Testis (tissue), 3 donors: ENCODE results near the gene ADAT3. TPM values are rescaled to one million over a fixed set of nuclear protein-coding genes. Genes with fewer than 3 reads are reported as not detected.
A peak's percentile ranks its signal among the peaks of the same experiment; 100 is the strongest.

Experiments
- DNase-seq: peaks from one replicate; pipeline ENCODE4 v3.0.0-alpha.2; 2019
- H3K27ac ChIP-seq, 2 donors: fragments of 200-600 bp; sonication (generic); one replicate each; pipeline ENCODE4 v1.5.1; 2019
- H3K27me3 ChIP-seq: fragments of 200-600 bp; sonication (generic); one replicate; pipeline ENCODE4 v1.5.1; 2019
- H3K36me3 ChIP-seq: fragments of 200-600 bp; sonication (generic); one replicate; pipeline ENCODE4 v1.5.1; 2017; ENCODE audit warnings: low read depth; ENCODE audit errors: missing control alignments
- H3K4me1 ChIP-seq: fragments of 200-600 bp; sonication (generic); one replicate; pipeline ENCODE4 v1.5.1; 2019
- H3K4me3 ChIP-seq, 2 donors: fragments of 200-600 bp; sonication (generic); one replicate each; pipeline ENCODE4 v1.5.1; 2017 to 2019
- H3K9me3 ChIP-seq: fragments of 200-600 bp; sonication (generic); one replicate; pipeline ENCODE4 v1.5.1; 2017
- POLR2A ChIP-seq: fragments of 450-650 bp; IDR thresholded peaks from one replicate; pipeline ENCODE4 v1.6.1; 2017; ENCODE audit warnings: antibody characterized with exemption, mild to moderate bottlenecking, moderate library complexity
- WGBS, 2 donors: methylation state at CpG; one replicate each; pipeline ENCODE4 v1.1.5; 2018; 5-methylcytosine and 5-hydroxymethylcytosine counted together
- intact Hi-C: fragments of 100-400 bp; cut with DNase I; formaldehyde crosslinking; loops from one replicate; pipeline ENCODE4 v1.15.1; 2023; ENCODE audit warnings: low total_unique reads
- polyA plus RNA-seq: library from polyadenylated mRNA; stranded (reverse); fragments of 350-450 nt; fragmentation: Illumina TruSeq; extraction: RNeasy Lipid Tissue Mini Kit (QIAGEN cat#74804); gene quantifications from one replicate; pipeline ENCODE4 v1.2.3, GENCODE V29; 2014; ENCODE audit warnings: low read depth, low replicate concordance; ENCODE audit not compliant: insufficient read depth
- total RNA-seq, 2 donors: library from RNA; depleted of rRNA; stranded (reverse); fragments of >200 nt; gene quantifications; one replicate each; pipeline ENCODE4 v1.2.3, GENCODE V29; 2016
- TF ChIP-seq, protein P1 (sequence below), 3 experiments: fragments of 450-650 bp in 2 of 3; fragments of 200-600 bp in 1 of 3; sonication (generic) in 1 of 3; IDR thresholded peaks; one replicate each; pipeline ENCODE4 v1.5.1; 2016 to 2019; ENCODE audit warnings: antibody characterized with exemption in 3 of 3, mild to moderate bottlenecking in 2 of 3, moderate library complexity in 1 of 3

Gene ADAT3
- total and polyA plus RNA-seq, 3 donors from 2014 or later: 1.1 to 16.7 (median 10.6) TPM

DNA sequence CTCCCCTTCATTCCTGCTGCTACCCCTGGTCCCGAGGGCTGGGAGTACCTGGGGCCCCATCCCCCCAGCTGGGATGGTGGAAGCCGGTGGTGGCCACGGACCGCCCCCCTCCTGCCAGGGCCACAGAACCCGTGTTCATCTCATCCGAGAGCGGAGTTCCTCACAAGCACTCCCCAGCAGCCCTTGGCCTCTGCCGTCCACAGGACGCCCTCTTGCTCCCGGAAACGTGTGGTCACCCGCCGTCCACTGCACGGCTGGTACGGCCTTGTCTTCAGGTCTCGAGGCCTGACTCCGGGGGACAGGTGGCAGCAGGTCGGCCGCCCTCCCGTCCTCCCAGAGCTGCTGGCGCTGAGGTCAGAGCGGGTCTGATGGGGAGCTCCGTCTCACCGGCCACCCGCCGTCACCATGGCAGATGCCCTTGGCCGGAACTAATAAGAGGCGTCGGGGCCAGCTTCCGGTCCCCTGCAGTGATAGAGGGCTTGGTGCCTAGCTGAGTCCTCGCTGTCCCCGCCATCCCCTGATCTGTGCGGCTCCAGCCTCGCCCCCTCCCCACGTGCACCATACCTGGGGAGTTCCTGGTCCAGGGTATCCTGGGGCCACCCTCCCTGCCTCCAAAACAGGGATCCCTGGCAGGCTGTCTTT lies 19.2 kb downstream of the ADAT3 start:
- H3K4me3 ChIP-seq: no peak overlapping the region
- no peak overlapping the region for H3K27ac ChIP-seq
- DNase-seq: no peak
- no peak for TF ChIP-seq POLR2A
- intact Hi-C loops: no loop called here
- H3K9me3 ChIP-seq: no peaks in the 10 kb centered on the region
- H3K4me1 ChIP-seq: peaks cover 2% of the 10 kb centered on the region
- 93 to 94% methylated on average over 12 to 35 of the region's 35 CpGs for WGBS, 2 donors
- H3K36me3 ChIP-seq: no peaks in the 10 kb centered on the region
- no peaks in the 10 kb centered on the region for H3K27me3 ChIP-seq

DNA sequence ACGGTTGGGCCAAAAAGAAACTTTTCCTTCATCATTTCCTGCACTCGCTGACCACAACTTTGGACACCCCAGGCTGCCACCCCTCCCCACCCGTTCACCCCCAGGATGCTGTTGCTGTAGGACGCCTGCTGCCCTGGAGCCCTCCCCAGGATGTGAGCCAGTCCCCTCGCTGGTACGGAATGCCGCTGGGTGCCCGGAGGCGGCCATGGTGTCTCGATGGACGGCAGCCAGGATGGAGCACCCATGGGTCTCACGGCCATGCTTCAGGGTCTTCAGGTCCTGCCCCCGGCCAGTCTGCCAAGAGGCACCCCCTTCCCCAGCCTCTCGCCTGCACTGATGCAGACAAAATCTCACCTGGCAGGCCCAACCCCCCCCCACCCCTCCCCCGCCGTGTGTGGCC lies 20.3 kb downstream of the ADAT3 start:
- Histone ChIP-seq H3K27me3 (no peaks in the 10 kb centered on the region), H3K4me3 (no peak overlapping the region), H3K9me3 (no peaks in the 10 kb centered on the region), H3K4me1 (peaks cover 9% of the 10 kb centered on the region), H3K36me3 (no peaks in the 10 kb centered on the region), H3K27ac (no peak overlapping the region)
- intact Hi-C loops: no loop called here
- no peak for DNase-seq
- no peak for TF ChIP-seq POLR2A
- TF ChIP-seq, protein P1, sequence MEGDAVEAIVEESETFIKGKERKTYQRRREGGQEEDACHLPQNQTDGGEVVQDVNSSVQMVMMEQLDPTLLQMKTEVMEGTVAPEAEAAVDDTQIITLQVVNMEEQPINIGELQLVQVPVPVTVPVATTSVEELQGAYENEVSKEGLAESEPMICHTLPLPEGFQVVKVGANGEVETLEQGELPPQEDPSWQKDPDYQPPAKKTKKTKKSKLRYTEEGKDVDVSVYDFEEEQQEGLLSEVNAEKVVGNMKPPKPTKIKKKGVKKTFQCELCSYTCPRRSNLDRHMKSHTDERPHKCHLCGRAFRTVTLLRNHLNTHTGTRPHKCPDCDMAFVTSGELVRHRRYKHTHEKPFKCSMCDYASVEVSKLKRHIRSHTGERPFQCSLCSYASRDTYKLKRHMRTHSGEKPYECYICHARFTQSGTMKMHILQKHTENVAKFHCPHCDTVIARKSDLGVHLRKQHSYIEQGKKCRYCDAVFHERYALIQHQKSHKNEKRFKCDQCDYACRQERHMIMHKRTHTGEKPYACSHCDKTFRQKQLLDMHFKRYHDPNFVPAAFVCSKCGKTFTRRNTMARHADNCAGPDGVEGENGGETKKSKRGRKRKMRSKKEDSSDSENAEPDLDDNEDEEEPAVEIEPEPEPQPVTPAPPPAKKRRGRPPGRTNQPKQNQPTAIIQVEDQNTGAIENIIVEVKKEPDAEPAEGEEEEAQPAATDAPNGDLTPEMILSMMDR (IDR thresholded peaks at IDR 0.05): no peak
- 88 to 89% methylated on average over 15 to 16 of the region's 16 CpGs for WGBS, 2 donors

DNA sequence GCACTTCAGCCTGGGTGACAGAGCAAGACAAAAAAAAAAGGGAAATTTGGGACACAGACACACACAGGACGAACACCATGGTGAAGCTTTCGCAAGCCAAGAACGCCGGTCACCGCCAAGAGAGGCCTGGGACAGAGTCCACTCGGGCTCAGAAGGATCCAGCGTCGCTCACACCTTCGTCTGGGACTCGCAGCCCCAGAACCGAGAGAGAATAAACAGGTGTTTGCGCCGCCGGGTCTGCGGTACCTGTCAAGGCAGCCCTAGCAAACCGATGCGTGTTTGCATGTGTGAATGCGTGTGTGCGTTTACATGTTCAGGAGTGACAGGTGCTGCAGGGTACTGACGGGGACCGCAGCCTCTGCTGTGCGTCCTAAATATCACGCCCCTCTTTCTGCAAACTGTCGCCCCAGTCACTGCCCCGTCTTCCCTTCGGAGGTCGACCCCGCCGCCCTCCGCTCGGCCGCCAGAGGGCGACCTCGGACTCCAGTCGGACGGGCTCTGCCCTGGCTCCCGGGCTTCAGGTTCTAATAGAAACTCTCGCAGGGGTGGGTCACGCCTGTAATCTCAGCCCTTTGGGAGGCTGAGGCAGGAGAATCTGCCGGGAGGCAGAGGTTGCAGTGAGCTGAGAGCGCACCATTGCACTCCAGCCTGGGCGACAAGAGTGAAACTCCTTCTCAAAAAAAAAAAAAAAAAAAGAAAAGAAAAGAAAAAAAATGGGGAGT lies 24.0 kb downstream of the ADAT3 start:
- no peaks in the 10 kb centered on the region for H3K36me3 ChIP-seq
- no peaks in the 10 kb centered on the region for H3K9me3 ChIP-seq
- H3K4me1 ChIP-seq: peaks cover 9% of the 10 kb centered on the region
- intact Hi-C loops: no loop called here
- H3K4me3 ChIP-seq: no peak overlapping the region
- peak; percentile 87 for DNase-seq
- TF ChIP-seq, protein P1 (IDR thresholded peaks at IDR 0.05): peak; percentile 73 to 91 (median 89)
- TF ChIP-seq POLR2A: no peak
- H3K27me3 ChIP-seq: no peaks in the 10 kb centered on the region
- no peak overlapping the region for H3K27ac ChIP-seq
- 14 to 22% methylated on average over 11 to 42 of the region's 42 CpGs for WGBS, 2 donors

DNA sequence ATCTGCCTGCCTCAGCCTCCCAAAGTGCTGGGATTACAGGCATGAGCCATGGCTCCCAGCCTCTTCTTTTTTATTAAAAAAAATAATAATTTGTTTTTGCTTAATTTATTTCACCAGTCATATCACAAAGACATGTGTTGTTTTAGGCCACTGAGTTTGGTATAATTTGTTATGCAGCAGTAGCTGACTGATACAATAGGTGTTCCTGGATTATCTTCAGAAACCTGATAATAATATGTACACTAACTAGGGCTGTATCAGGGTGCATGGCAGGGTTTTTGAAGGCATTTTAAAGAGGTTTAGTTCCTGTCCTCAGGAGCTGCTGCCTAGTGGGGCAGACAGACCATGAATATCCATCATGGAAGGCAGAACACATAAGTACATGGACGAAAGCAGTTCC lies 26.2 kb downstream of the ADAT3 start:
- 100% methylated on average over 1 of the region's 1 CpG for WGBS, 2 donors
- H3K27me3 ChIP-seq: no peaks in the 10 kb centered on the region
- intact Hi-C loops: no loop called here

DNA sequence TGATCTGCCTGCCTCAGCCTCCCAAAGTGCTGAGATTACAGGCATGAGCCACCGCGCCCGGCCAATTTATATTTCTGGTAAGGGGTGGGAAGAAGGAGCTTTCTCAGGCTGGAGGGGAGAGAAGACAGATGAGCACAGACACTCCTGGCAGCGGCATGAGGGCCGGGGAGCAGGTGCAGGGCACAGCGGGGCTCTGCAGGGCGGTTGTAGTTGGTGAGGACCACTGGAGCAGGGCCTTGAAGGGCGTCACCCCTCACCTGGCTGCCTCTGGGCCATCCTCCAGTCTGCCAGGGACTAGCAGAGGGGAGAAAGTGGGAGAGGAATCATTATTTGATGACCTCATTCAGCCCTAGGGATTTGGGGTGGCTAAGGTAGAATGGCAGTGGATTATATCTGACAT lies 27.2 kb downstream of the ADAT3 start:
- Histone ChIP-seq H3K9me3 (no peaks in the 10 kb centered on the region), H3K4me1 (peaks cover 9% of the 10 kb centered on the region), H3K4me3 (no peak overlapping the region), H3K27me3 (no peaks in the 10 kb centered on the region), H3K27ac (no peak overlapping the region), H3K36me3 (no peaks in the 10 kb centered on the region)
- TF ChIP-seq, protein P1 (IDR thresholded peaks at IDR 0.05): no peak
- TF ChIP-seq POLR2A: no peak
- 88 to 90% methylated on average over 8 of the region's 8 CpGs for WGBS, 2 donors
- DNase-seq: no peak
- intact Hi-C loops: no loop called here

More for the DNA sequence above, 26.2 kb downstream of the ADAT3 start:
- Histone ChIP-seq H3K4me3 (no peak overlapping the region), H3K36me3 (no peaks in the 10 kb centered on the region), H3K9me3 (no peaks in the 10 kb centered on the region), H3K4me1 (peaks cover 9% of the 10 kb centered on the region), H3K27ac (no peak overlapping the region)
- no peak for TF ChIP-seq POLR2A
- TF ChIP-seq, protein P1 (IDR thresholded peaks at IDR 0.05): no peak
- no peak for DNase-seq
